ENCODE measurements around the gene TTC28. TPM values are rescaled to one million over a fixed set of nuclear protein-coding genes. Genes with fewer than 3 reads are reported as not detected.

Gene TTC28
- polyA plus RNA-seq, 1 donor from 2014 or later, result 14.8 TPM

DNA sequence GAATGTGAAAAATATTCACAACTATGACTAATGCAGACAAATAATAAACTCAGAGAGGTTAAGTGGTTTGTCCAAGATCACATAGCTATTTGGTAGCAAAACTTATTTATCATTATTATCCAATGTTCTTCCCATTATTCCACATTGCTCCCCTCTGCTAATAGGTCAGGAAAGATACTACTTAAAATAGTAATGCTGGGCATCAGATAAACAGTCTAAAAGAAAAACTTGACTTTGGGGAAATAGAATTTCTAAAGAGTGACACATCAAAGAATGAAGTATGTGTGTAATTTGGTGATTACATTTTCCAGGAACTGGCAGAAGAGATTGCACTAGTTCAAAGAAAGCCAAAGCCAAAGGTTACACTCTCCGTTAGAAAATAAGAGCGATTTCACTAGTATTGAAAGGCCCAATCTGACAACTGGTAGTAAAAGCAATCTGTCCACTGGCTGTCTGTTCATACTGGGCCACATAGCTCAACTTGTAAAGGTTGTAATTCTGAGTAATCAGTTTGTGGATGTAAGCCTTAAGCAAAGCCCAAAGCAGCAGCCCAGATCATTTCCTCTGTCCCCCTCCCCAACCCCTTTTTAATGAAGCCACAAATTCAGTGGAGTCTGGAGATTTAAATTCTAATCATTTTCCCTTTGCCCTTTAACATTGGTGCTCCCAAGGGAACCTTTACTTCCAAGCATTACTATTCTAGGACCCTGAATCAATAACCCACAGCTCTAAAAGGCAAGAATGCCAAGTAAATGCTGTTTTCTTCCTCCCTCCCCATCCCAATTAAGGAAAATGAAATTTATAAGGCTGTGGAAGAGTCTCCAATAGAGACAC lies 283.5 kb downstream of the TTC28 start:
- Histone ChIP-seq H3K4me2 (ENCODE audit: low read length) (no peak overlapping the region), H3K9me2 (ENCODE audit: insufficient read depth, low read length) (no peaks in the 10 kb centered on the region), H3F3A (ENCODE audit: insufficient read depth, low read length, poor library complexity, severe bottlenecking) (no peaks in the 10 kb centered on the region), H3K27me3 (ENCODE audit: insufficient read depth, low read depth, low read length) (no peaks in the 10 kb centered on the region), H3K9ac (ENCODE audit: low read length) (no peak overlapping the region), H3K9me3 (ENCODE audit: low read length) (no peaks in the 10 kb centered on the region), H3K36me3 (ENCODE audit: insufficient read depth, low read length) (no peaks in the 10 kb centered on the region), H2AFZ (ENCODE audit: low read depth, low read length) (no peak overlapping the region), H4K20me1 (ENCODE audit: insufficient read depth) (no peaks in the 10 kb centered on the region), H3K27ac (ENCODE audit: low read length) (no peak overlapping the region), H3K79me2 (replicated peaks; ENCODE audit: insufficient read depth, low read length) (peaks cover 11% of the 10 kb centered on the region), H3K4me3 (ENCODE audit: low read length) (no peak overlapping the region)
- TF ChIP-seq TAF1 (IDR thresholded peaks at IDR 0.05; ENCODE audit: low read depth), result no peak
- no peak for TF ChIP-seq MXI1 (conservative IDR thresholded peaks at IDR 0.05; ENCODE audit: poor library complexity, severe bottlenecking)
- TF ChIP-seq, protein P1, sequence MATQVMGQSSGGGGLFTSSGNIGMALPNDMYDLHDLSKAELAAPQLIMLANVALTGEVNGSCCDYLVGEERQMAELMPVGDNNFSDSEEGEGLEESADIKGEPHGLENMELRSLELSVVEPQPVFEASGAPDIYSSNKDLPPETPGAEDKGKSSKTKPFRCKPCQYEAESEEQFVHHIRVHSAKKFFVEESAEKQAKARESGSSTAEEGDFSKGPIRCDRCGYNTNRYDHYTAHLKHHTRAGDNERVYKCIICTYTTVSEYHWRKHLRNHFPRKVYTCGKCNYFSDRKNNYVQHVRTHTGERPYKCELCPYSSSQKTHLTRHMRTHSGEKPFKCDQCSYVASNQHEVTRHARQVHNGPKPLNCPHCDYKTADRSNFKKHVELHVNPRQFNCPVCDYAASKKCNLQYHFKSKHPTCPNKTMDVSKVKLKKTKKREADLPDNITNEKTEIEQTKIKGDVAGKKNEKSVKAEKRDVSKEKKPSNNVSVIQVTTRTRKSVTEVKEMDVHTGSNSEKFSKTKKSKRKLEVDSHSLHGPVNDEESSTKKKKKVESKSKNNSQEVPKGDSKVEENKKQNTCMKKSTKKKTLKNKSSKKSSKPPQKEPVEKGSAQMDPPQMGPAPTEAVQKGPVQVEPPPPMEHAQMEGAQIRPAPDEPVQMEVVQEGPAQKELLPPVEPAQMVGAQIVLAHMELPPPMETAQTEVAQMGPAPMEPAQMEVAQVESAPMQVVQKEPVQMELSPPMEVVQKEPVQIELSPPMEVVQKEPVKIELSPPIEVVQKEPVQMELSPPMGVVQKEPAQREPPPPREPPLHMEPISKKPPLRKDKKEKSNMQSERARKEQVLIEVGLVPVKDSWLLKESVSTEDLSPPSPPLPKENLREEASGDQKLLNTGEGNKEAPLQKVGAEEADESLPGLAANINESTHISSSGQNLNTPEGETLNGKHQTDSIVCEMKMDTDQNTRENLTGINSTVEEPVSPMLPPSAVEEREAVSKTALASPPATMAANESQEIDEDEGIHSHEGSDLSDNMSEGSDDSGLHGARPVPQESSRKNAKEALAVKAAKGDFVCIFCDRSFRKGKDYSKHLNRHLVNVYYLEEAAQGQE (IDR thresholded peaks at IDR 0.05; ENCODE audit: borderline replicate concordance), result no peak
- TF ChIP-seq EZH2 (IDR thresholded peaks at IDR 0.05; ENCODE audit: borderline replicate concordance, insufficient read depth, low read length, poor library complexity, severe bottlenecking), result no peak
- TF ChIP-seq EP300 (conservative IDR thresholded peaks at IDR 0.05; ENCODE audit: poor library complexity, severe bottlenecking), result no peak
- TF ChIP-seq, protein P2, sequence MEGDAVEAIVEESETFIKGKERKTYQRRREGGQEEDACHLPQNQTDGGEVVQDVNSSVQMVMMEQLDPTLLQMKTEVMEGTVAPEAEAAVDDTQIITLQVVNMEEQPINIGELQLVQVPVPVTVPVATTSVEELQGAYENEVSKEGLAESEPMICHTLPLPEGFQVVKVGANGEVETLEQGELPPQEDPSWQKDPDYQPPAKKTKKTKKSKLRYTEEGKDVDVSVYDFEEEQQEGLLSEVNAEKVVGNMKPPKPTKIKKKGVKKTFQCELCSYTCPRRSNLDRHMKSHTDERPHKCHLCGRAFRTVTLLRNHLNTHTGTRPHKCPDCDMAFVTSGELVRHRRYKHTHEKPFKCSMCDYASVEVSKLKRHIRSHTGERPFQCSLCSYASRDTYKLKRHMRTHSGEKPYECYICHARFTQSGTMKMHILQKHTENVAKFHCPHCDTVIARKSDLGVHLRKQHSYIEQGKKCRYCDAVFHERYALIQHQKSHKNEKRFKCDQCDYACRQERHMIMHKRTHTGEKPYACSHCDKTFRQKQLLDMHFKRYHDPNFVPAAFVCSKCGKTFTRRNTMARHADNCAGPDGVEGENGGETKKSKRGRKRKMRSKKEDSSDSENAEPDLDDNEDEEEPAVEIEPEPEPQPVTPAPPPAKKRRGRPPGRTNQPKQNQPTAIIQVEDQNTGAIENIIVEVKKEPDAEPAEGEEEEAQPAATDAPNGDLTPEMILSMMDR (IDR thresholded peaks at IDR 0.05; ENCODE audit: poor library complexity, severe bottlenecking), result no peak
- no peak for TF ChIP-seq SMC3 (conservative IDR thresholded peaks at IDR 0.05; ENCODE audit: poor library complexity)
- no peak for TF ChIP-seq POLR2AphosphoS5 (IDR thresholded peaks at IDR 0.05)
- TF ChIP-seq RAD21 (conservative IDR thresholded peaks at IDR 0.05), result no peak

DNA sequence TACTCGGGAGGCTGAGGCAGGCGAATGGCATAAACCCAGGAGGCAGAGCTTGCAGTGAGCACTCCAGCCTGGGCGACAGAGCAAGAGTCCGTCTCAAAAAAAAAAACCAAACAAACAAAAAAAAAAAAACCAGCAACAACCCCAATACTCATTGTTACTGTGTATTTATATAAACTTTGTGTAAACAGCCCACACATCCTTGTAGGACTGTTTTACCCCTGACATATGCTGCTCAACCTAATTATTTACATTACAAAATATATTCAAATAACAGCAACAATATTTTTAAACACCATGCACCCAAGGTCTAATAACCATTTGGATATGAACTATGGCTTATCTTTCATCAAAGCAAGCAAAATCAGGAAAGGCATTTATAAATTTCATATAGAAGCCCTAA lies 284.1 kb downstream of the TTC28 start:
- Histone ChIP-seq H4K20me1 (ENCODE audit: insufficient read depth) (no peaks in the 10 kb centered on the region), H3F3A (ENCODE audit: insufficient read depth, low read length, poor library complexity, severe bottlenecking) (no peaks in the 10 kb centered on the region), H3K9ac (ENCODE audit: low read length) (no peak overlapping the region), H2AFZ (ENCODE audit: low read depth, low read length) (no peak overlapping the region), H3K9me3 (ENCODE audit: low read length) (no peaks in the 10 kb centered on the region), H3K27ac (ENCODE audit: low read length) (no peak overlapping the region), H3K36me3 (ENCODE audit: insufficient read depth, low read length) (no peaks in the 10 kb centered on the region), H3K79me2 (replicated peaks; ENCODE audit: insufficient read depth, low read length) (peaks cover 9% of the 10 kb centered on the region), H3K9me2 (ENCODE audit: insufficient read depth, low read length) (no peaks in the 10 kb centered on the region), H3K4me3 (ENCODE audit: low read length) (no peak overlapping the region), H3K27me3 (ENCODE audit: insufficient read depth, low read depth, low read length) (no peaks in the 10 kb centered on the region), H3K4me2 (ENCODE audit: low read length) (no peak overlapping the region)
- TF ChIP-seq, protein P2 (IDR thresholded peaks at IDR 0.05; ENCODE audit: poor library complexity, severe bottlenecking), result no peak
- TF ChIP-seq, protein P1 (IDR thresholded peaks at IDR 0.05; ENCODE audit: borderline replicate concordance), result no peak

Measured in neural cell (in vitro differentiated cells).